Measurements from ENCODE around the gene ZNF398. TPM values are rescaled to one million over a fixed set of nuclear protein-coding genes. Genes with fewer than 3 reads are reported as not detected.

Gene ZNF398
- total and polyA plus RNA-seq, 2 of the 13 experiments (the other 11 are each of a cell fraction or from before 2014, with no cell fraction given) = 3.0 to 8.9 TPM

DNA sequence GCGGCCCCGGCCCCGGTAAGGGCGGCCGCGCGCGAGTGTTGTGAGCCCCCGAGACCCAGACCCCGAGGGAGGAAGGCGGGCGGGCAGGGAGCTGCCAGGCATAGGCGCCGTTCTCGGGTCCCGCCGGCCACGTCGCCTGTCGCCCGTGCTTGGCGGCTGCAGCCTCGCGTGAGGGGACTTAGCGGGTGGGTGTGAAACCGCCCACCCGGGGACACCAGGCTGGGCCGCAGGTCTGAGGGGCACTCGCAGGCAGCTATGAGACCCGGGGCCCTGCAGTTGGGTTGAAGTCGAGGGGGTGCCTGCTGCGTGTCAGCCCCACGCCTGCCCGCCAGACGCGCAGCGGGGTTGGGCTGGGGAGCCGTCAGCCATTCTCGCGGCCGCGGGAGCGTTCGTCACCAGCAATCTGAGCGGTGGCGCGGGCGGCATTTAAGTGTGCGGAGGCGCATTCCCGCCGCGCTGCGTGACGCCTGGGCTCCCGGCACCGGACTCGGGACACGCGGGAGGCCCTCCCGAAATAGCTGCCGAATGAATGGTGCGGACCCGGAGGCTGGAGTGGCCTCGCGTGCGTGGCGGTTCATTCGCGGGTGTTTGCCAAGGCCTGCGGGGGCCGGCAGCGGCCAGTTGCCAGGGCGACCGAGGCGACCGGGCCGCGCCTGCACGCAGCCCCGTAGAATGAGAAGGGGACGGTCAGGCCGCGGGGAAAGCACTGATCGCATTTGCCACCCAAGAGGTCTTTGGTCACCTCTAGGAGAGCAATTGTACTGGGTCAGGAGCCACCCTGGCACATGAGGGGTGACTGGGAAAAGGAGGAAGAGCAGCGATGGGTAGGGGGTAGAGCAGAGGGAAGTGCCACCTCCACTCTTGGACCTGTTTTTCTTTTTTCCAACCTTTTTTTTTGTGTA lies 750 bp downstream of the ZNF398 start (continued):
- no peak for TF ChIP-seq CREM (IDR thresholded peaks at IDR 0.05)
- TF ChIP-seq CREM (CRISPR knock-in tag; IDR thresholded peaks at IDR 0.05) = no peak
- TF ChIP-seq SNAPC2 (CRISPR knock-in tag; IDR thresholded peaks at IDR 0.05) = no peak
- TF ChIP-seq ZNF256 (CRISPR knock-in tag; conservative IDR thresholded peaks at IDR 0.05) = no peak; the same call in 1 of the 2 replicates
- TF ChIP-seq ZNF768 (CRISPR knock-in tag; IDR thresholded peaks at IDR 0.05) = peak; percentile 15; the same call in 1 of the 2 replicates
- no peak; the same call in 1 of the 2 replicates for TF ChIP-seq NFATC3 (CRISPR knock-in tag; IDR thresholded peaks at IDR 0.05)
- TF ChIP-seq MIER2 (CRISPR knock-in tag; IDR thresholded peaks at IDR 0.05) = no peak
- TF ChIP-seq, protein P1, sequence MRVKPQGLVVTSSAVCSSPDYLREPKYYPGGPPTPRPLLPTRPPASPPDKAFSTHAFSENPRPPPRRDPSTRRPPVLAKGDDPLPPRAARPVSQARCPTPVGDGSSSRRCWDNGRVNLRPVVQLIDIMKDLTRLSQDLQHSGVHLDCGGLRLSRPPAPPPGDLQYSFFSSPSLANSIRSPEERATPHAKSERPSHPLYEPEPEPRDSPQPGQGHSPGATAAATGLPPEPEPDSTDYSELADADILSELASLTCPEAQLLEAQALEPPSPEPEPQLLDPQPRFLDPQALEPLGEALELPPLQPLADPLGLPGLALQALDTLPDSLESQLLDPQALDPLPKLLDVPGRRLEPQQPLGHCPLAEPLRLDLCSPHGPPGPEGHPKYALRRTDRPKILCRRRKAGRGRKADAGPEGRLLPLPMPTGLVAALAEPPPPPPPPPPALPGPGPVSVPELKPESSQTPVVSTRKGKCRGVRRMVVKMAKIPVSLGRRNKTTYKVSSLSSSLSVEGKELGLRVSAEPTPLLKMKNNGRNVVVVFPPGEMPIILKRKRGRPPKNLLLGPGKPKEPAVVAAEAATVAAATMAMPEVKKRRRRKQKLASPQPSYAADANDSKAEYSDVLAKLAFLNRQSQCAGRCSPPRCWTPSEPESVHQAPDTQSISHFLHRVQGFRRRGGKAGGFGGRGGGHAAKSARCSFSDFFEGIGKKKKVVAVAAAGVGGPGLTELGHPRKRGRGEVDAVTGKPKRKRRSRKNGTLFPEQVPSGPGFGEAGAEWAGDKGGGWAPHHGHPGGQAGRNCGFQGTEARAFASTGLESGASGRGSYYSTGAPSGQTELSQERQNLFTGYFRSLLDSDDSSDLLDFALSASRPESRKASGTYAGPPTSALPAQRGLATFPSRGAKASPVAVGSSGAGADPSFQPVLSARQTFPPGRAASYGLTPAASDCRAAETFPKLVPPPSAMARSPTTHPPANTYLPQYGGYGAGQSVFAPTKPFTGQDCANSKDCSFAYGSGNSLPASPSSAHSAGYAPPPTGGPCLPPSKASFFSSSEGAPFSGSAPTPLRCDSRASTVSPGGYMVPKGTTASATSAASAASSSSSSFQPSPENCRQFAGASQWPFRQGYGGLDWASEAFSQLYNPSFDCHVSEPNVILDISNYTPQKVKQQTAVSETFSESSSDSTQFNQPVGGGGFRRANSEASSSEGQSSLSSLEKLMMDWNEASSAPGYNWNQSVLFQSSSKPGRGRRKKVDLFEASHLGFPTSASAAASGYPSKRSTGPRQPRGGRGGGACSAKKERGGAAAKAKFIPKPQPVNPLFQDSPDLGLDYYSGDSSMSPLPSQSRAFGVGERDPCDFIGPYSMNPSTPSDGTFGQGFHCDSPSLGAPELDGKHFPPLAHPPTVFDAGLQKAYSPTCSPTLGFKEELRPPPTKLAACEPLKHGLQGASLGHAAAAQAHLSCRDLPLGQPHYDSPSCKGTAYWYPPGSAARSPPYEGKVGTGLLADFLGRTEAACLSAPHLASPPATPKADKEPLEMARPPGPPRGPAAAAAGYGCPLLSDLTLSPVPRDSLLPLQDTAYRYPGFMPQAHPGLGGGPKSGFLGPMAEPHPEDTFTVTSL (CRISPR knock-in tag; IDR thresholded peaks at IDR 0.05; ENCODE audit: borderline replicate concordance) = 0 out of 2 replicates have a peak, but pooled peaks have one; percentile 22
- TF ChIP-seq, protein P2, sequence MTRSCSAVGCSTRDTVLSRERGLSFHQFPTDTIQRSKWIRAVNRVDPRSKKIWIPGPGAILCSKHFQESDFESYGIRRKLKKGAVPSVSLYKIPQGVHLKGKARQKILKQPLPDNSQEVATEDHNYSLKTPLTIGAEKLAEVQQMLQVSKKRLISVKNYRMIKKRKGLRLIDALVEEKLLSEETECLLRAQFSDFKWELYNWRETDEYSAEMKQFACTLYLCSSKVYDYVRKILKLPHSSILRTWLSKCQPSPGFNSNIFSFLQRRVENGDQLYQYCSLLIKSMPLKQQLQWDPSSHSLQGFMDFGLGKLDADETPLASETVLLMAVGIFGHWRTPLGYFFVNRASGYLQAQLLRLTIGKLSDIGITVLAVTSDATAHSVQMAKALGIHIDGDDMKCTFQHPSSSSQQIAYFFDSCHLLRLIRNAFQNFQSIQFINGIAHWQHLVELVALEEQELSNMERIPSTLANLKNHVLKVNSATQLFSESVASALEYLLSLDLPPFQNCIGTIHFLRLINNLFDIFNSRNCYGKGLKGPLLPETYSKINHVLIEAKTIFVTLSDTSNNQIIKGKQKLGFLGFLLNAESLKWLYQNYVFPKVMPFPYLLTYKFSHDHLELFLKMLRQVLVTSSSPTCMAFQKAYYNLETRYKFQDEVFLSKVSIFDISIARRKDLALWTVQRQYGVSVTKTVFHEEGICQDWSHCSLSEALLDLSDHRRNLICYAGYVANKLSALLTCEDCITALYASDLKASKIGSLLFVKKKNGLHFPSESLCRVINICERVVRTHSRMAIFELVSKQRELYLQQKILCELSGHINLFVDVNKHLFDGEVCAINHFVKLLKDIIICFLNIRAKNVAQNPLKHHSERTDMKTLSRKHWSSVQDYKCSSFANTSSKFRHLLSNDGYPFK (CRISPR knock-in tag; IDR thresholded peaks at IDR 0.05; ENCODE audit: borderline replicate concordance) = peak; percentile 41; the same call in 1 of the 2 replicates
- peak; percentile 48 for TF ChIP-seq RBFOX2 (IDR thresholded peaks at IDR 0.05; ENCODE audit: low read depth, low read length)
- no peak for TF ChIP-seq ZNF510 (CRISPR knock-in tag; IDR thresholded peaks at IDR 0.05; ENCODE audit: low read depth)
- TF ChIP-seq MXI1 (IDR thresholded peaks at IDR 0.05; ENCODE audit: borderline replicate concordance, low read depth, low read length) = peak; percentile 40; the same call in 2 of the 3 replicates
- TF ChIP-seq, protein P3, sequence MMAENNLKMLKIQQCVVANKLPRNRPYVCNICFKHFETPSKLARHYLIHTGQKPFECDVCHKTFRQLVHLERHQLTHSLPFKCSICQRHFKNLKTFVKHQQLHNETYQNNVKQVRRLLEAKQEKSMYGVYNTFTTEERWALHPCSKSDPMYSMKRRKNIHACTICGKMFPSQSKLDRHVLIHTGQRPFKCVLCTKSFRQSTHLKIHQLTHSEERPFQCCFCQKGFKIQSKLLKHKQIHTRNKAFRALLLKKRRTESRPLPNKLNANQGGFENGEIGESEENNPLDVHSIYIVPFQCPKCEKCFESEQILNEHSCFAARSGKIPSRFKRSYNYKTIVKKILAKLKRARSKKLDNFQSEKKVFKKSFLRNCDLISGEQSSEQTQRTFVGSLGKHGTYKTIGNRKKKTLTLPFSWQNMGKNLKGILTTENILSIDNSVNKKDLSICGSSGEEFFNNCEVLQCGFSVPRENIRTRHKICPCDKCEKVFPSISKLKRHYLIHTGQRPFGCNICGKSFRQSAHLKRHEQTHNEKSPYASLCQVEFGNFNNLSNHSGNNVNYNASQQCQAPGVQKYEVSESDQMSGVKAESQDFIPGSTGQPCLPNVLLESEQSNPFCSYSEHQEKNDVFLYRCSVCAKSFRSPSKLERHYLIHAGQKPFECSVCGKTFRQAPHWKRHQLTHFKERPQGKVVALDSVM (CRISPR knock-in tag; IDR thresholded peaks at IDR 0.05) = 0 out of 2 replicates have a peak, but pooled peaks have one; percentile 10
- no peak for TF ChIP-seq RBAK (CRISPR knock-in tag; IDR thresholded peaks at IDR 0.05)
- peak; percentile 18; the same call in 1 of the 2 replicates for TF ChIP-seq RXRA (CRISPR knock-in tag; IDR thresholded peaks at IDR 0.05)
- TF ChIP-seq SMAD1 (CRISPR knock-in tag; IDR thresholded peaks at IDR 0.05; ENCODE audit: borderline replicate concordance, low read depth) = no peak
- TF ChIP-seq EP300 (IDR thresholded peaks at IDR 0.05; ENCODE audit: low read depth in 2 of 2, low read length in 2 of 2) = no peak
- no peak for TF ChIP-seq EP300 (CRISPR knock-in tag; IDR thresholded peaks at IDR 0.05; ENCODE audit: borderline replicate concordance)
